ENCODE results near the gene CCDC97. TPM values are rescaled to one million over a fixed set of nuclear protein-coding genes. Genes with fewer than 3 reads are reported as not detected.

CCDC97 gene
- total RNA-seq, 2 experiments from 2014 or later: 15.0 to 36.6 TPM

DNA sequence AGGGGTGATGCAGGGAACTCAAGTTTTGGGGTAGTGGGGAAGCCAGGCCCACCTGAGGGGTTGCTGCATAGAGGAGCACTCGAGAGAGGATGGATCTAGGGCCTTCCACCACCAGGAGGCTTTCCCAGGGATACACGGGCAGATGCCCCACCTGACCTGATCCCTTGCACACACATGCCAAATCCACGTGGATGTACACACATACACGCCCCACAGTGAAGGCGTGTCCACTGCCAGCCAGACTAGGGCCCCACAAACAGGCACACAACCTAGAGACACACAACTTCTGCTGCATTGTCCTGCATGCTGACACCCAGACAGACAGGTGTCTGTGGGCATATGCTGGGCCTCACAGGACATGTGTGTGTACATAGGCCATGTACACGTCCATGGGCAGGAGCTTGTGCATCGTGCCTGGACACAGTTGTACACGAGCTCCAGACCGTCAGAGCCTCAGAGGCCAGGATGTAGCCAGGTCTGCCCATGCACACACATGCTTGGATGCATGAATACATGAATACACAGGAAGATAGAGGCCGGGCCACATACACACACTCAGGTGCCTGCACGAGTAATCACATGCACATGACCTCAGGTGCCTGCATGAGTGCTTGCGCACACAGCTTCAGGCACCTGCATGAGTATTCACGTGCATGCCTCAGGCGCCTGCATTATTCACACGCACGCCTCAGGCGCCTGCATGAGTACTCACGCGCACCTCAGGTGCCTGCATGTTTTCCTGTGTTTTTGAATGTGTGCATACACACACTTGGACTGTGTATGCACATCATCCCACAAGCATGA lies 8.9 kb downstream of the CCDC97 start:
- TF ChIP-seq, protein P1, sequence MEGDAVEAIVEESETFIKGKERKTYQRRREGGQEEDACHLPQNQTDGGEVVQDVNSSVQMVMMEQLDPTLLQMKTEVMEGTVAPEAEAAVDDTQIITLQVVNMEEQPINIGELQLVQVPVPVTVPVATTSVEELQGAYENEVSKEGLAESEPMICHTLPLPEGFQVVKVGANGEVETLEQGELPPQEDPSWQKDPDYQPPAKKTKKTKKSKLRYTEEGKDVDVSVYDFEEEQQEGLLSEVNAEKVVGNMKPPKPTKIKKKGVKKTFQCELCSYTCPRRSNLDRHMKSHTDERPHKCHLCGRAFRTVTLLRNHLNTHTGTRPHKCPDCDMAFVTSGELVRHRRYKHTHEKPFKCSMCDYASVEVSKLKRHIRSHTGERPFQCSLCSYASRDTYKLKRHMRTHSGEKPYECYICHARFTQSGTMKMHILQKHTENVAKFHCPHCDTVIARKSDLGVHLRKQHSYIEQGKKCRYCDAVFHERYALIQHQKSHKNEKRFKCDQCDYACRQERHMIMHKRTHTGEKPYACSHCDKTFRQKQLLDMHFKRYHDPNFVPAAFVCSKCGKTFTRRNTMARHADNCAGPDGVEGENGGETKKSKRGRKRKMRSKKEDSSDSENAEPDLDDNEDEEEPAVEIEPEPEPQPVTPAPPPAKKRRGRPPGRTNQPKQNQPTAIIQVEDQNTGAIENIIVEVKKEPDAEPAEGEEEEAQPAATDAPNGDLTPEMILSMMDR (conservative IDR thresholded peaks at IDR 0.05; ENCODE audit: low read length): no peak
- TF ChIP-seq EZH2phosphoT487 (IDR thresholded peaks at IDR 0.05; ENCODE audit: borderline replicate concordance, low read depth, low read length): no peak
- Histone ChIP-seq H3K9me3 (ENCODE audit: low read length) (no peaks in the 10 kb centered on the region), H3K4me1 (ENCODE audit: insufficient read depth, low read length, poor library complexity, severe bottlenecking) (no peaks in the 10 kb centered on the region), H2AFZ (ENCODE audit: low read length) (no peak overlapping the region), H3K79me2 (ENCODE audit: insufficient read depth, low read depth, low read length) (no peaks in the 10 kb centered on the region), H3K36me3 (ENCODE audit: insufficient read depth, low read length) (peaks cover 83% of the 10 kb centered on the region), H4K20me1 (ENCODE audit: insufficient read depth, low read length) (no peaks in the 10 kb centered on the region; the same call in 1 of the 2 replicates), H3K4me3 (ENCODE audit: low read depth, low read length, poor library complexity, severe bottlenecking) (no peak overlapping the region), H3K4me2 (ENCODE audit: low read length) (no peak overlapping the region), H3K9me2 (ENCODE audit: insufficient read depth, low read length) (no peaks in the 10 kb centered on the region), H3K27ac (ENCODE audit: low read depth, low read length, poor library complexity, severe bottlenecking) (no peak overlapping the region)
- intact Hi-C loops (cut with micrococcal nuclease; ENCODE audit: unreplicated experiment): no loop called here
- POLR2A ChIA-PET: no interaction called here
- no TSS peak for BruUV-seq (replicated peaks)
- CTCF ChIA-PET (ENCODE audit: unreplicated experiment): no interaction called here
- no peak for DNase-seq (ENCODE audit: low spot score)

DNA sequence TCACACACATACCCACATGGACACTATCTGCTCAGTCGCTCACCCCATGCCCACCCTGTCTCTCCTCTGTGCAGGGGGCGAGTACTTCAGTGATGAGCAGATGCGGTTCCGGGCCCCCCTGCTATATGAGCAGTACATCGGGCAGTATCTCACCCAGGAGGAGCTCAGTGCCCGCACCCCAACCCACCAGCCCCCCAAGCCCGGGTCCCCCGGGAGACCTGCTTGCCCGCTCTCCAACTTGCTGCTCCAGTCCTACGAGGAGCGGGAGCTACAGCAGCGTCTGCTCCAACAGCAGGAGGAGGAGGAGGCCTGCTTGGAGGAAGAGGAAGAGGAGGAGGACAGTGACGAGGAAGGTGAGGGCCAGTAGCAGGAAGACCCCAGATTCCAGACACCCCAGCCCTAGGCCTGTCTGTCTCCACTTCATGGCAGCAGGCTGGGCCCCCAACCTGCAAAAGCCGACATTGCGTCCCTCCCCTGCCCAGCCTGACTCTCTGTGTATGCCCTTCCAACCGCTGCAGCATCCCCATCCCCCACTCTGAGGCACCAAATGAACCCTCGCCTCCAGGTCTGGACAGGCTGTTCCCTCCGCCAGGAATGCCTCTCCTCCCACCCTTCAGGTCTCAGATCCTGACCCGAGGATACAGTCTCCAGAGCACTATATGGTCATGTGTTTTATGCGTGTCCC lies 9.7 kb downstream of the CCDC97 start:
- DNase-seq (ENCODE audit: low spot score): no peak
- ChIA-PET POLR2A (no interaction called here), CTCF (ENCODE audit: unreplicated experiment) (no interaction called here)
- H3K4me3 ChIP-seq (ENCODE audit: low read depth, low read length, poor library complexity, severe bottlenecking): no peak overlapping the region
- no peak for TF ChIP-seq EZH2phosphoT487 (IDR thresholded peaks at IDR 0.05; ENCODE audit: borderline replicate concordance, low read depth, low read length)
- TF ChIP-seq, protein P1 (conservative IDR thresholded peaks at IDR 0.05; ENCODE audit: low read length): no peak
- BruUV-seq (replicated peaks): no TSS peak
- H3K9me3 ChIP-seq (ENCODE audit: low read length): no peaks in the 10 kb centered on the region
- no peaks in the 10 kb centered on the region for H3K79me2 ChIP-seq (ENCODE audit: insufficient read depth, low read depth, low read length)
- H3K27ac ChIP-seq (ENCODE audit: low read depth, low read length, poor library complexity, severe bottlenecking): no peak overlapping the region
- intact Hi-C loops (cut with micrococcal nuclease; ENCODE audit: unreplicated experiment): no loop called here
- no peak overlapping the region for H3K4me2 ChIP-seq (ENCODE audit: low read length)
- H3K4me1 ChIP-seq (ENCODE audit: insufficient read depth, low read length, poor library complexity, severe bottlenecking): peaks cover 5% of the 10 kb centered on the region
- H3K36me3 ChIP-seq (ENCODE audit: insufficient read depth, low read length): peaks cover 85% of the 10 kb centered on the region
- H2AFZ ChIP-seq (ENCODE audit: low read length): no peak overlapping the region
- H3K9me2 ChIP-seq (ENCODE audit: insufficient read depth, low read length): no peaks in the 10 kb centered on the region
- no peaks in the 10 kb centered on the region; the same call in 1 of the 2 replicates for H4K20me1 ChIP-seq (ENCODE audit: insufficient read depth, low read length)

DNA sequence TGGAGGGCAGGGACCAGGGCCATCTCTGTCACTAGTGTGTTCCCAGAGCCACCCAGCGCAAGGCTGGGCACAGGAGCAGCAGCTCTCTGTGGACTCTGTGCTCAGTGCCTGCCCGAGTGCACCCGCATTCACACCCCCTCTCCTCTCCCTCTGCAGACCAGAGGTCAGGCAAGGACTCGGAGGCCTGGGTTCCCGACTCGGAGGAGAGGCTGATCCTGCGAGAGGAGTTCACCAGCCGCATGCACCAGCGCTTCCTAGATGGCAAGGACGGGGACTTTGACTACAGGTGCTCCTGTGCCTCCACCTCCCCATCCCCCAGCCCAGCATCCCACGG lies 10.2 kb downstream of the CCDC97 start:
- POLR2A ChIA-PET: no interaction called here
- CTCF ChIA-PET (ENCODE audit: unreplicated experiment): no interaction called here
- Histone ChIP-seq H3K79me2 (ENCODE audit: insufficient read depth, low read depth, low read length) (no peaks in the 10 kb centered on the region), H3K27ac (ENCODE audit: low read depth, low read length, poor library complexity, severe bottlenecking) (no peak overlapping the region), H3K4me2 (ENCODE audit: low read length) (no peak overlapping the region), H4K20me1 (ENCODE audit: insufficient read depth, low read length) (no peaks in the 10 kb centered on the region; the same call in 1 of the 2 replicates), H3K9me3 (ENCODE audit: low read length) (no peaks in the 10 kb centered on the region), H3K9me2 (ENCODE audit: insufficient read depth, low read length) (no peaks in the 10 kb centered on the region), H3K4me1 (ENCODE audit: insufficient read depth, low read length, poor library complexity, severe bottlenecking) (peaks cover 10% of the 10 kb centered on the region), H3K36me3 (ENCODE audit: insufficient read depth, low read length) (peaks cover 84% of the 10 kb centered on the region), H2AFZ (ENCODE audit: low read length) (no peak overlapping the region), H3K4me3 (ENCODE audit: low read depth, low read length, poor library complexity, severe bottlenecking) (no peak overlapping the region)
- no TSS peak for BruUV-seq (replicated peaks)
- intact Hi-C loops (cut with micrococcal nuclease; ENCODE audit: unreplicated experiment): no loop called here
- TF ChIP-seq EZH2phosphoT487 (IDR thresholded peaks at IDR 0.05; ENCODE audit: borderline replicate concordance, low read depth, low read length): no peak
- DNase-seq (ENCODE audit: low spot score): no peak
